GM19193 (cell line): ENCODE data around the gene RBM18.

Source experiments
- POLR2A ChIP-seq: IDR thresholded peaks from 4 replicates; pipeline ENCODE4 v1.6.1; 2011; ENCODE audit not compliant: insufficient read depth, insufficient read length; ENCODE audit errors: extremely low read depth

Gene RBM18

GRCh38 chr9:122264360-122265148 lies at the start of gene RBM18, which contains the start of gene MRRF:
Gene RBM18 (minus strand): TSS chr9:122264840. CDS start chr9:122261492, 3,348 bp downstream.
Gene MRRF (plus strand): TSS chr9:122264882. CDS start chr9:122270892, 6,010 bp downstream.
- peak; percentile 90 for TF ChIP-seq POLR2A

GRCh38 chr9:122314165-122314564 lies 49.5 kb upstream of the RBM18 start:
- TF ChIP-seq POLR2A, result no peak

- TF ChIP-seq POLR2A, result no peak
Measured at GRCh38 chr9:122309861-122310260, 45.2 kb upstream of the RBM18 start.

- no peak for TF ChIP-seq POLR2A
Measured at GRCh38 chr9:122307925-122308324, 43.3 kb upstream of the RBM18 start.

GRCh38 chr9:122307061-122307460 lies 42.4 kb upstream of the RBM18 start:
- no peak for TF ChIP-seq POLR2A

- no peak for TF ChIP-seq POLR2A
Measured at GRCh38 chr9:122302237-122303093, 37.8 kb upstream of the RBM18 start.

- no peak for TF ChIP-seq POLR2A
Measured at GRCh38 chr9:122297512-122297911, 32.9 kb upstream of the RBM18 start.

- no peak for TF ChIP-seq POLR2A
Measured at GRCh38 chr9:122294531-122294930, 29.9 kb upstream of the RBM18 start.

- no peak for TF ChIP-seq POLR2A
Measured at GRCh38 chr9:122291458-122291857, 26.8 kb upstream of the RBM18 start.

GRCh38 chr9:122287214-122287720 lies 22.6 kb upstream of the RBM18 start:
- TF ChIP-seq POLR2A, result no peak

GRCh38 chr9:122286764-122287163 lies 22.1 kb upstream of the RBM18 start:
- no peak for TF ChIP-seq POLR2A

GRCh38 chr9:122281368-122281767 lies 16.7 kb upstream of the RBM18 start:
- no peak for TF ChIP-seq POLR2A

GRCh38 chr9:122277285-122277897 lies 12.8 kb upstream of the RBM18 start:
- TF ChIP-seq POLR2A, result no peak

GRCh38 chr9:122276096-122276495 lies 11.5 kb upstream of the RBM18 start:
- TF ChIP-seq POLR2A, result no peak

- TF ChIP-seq POLR2A, result no peak
Measured at GRCh38 chr9:122274055-122274454, 9.4 kb upstream of the RBM18 start.

GRCh38 chr9:122268041-122268814 lies 3.6 kb upstream of the RBM18 start:
- no peak for TF ChIP-seq POLR2A
